T-helper 2 cell treated with Interferon-gamma antibody and Interleukin-4, amounts not matched to agents 100 ng/mL and 5 ng/mL, for 36 hours (primary cell): ENCODE data around the gene AK9. TPM values are rescaled to one million over a fixed set of nuclear protein-coding genes. Genes with fewer than 3 reads are reported as not detected.

Experiments
- intact Hi-C: fragments of 100-400 bp; cut with micrococcal nuclease; formaldehyde crosslinking; loops from one replicate; pipeline ENCODE4 v1.15.1; 2023
- total RNA-seq: library from RNA; stranded (reverse); gene quantifications from 2 replicates; pipeline ENCODE4 v1.2.3, GENCODE V29; 2022

The AK9 gene
- total RNA-seq, 1 donor from 2014 or later = 4.2 TPM

DNA sequence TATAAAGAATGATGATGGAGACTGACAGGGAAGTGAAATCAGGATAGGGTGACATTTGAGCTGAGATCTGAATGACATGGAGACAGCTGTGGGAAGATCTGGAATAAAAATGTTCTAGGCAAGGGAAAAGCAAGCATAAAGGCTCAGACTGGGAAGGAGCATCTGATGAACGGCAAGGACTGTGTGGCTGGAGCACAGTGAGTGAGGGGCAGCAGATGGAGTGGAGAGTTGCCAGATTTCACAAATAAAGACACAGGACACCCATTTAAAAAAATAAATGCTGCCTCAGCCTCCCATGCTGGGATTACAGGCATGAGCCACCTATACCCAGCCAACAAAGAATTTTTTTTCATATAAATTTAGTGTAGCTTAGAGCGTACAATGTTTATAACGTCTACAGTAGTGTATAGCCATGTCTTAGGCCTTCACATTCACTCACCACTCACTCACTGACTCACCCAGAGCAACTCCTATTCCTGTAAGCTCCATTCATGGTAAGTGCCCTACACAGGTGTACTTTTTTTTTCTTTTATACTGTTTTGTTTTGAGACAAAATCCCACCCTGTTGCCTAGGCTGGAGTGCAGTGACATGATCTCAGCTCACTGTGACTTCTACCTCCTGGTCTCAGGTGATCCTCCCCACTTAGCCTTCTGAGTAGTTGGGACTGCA lies 205.6 kb downstream of the AK9 start:
- intact Hi-C loops = loop anchor here (10.0 kb wide), 1 partner anchor 1329 kb away; the partner anchor contains the start of gene CDK19

DNA sequence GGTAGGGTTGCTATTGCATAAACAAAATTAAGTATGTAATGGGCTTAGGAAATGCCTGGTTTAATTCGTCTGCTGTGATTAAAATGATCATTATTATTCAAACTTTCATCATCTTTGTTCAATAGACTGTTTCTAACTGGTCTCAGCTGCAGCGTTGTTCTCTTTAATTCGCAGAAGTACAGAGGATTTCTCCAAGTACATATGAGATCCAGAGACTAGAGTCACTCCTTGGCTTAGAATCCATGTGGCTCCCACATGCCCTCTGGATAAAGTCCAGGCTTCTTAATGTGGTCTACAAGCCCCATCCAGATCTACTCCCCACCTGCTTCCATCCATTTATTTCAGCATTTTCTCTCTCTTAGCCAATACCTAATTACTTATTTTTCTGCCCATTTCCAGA lies 206.9 kb downstream of the AK9 start:
- intact Hi-C loops = loop anchor here (5.0 to 10.0 kb wide), 2 partner anchors 33 to 1331 kb away; partner anchors contain the start of gene CDK19

DNA sequence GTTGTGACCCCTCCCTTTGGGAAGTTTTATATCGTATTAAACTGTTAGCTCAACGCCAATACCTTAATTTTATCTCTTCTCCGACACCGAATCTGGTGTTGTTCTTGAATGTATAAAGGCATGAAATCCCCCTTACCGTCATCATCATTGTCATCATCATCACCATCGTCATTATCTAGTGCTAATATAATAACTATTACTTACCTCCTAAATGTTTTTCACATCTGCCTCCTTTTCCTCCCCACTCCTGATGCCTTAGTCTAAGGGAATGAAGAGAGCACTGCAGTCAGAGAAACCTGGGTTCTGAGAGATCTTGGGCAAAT lies 207.3 kb downstream of the AK9 start:
- intact Hi-C loops = loop anchor here (1.0 to 10.0 kb wide), 9 partner anchors 8 to 1331 kb away; partner anchors contain the start of genes AK9, CDK19, CEP57L1 and FIG4

DNA sequence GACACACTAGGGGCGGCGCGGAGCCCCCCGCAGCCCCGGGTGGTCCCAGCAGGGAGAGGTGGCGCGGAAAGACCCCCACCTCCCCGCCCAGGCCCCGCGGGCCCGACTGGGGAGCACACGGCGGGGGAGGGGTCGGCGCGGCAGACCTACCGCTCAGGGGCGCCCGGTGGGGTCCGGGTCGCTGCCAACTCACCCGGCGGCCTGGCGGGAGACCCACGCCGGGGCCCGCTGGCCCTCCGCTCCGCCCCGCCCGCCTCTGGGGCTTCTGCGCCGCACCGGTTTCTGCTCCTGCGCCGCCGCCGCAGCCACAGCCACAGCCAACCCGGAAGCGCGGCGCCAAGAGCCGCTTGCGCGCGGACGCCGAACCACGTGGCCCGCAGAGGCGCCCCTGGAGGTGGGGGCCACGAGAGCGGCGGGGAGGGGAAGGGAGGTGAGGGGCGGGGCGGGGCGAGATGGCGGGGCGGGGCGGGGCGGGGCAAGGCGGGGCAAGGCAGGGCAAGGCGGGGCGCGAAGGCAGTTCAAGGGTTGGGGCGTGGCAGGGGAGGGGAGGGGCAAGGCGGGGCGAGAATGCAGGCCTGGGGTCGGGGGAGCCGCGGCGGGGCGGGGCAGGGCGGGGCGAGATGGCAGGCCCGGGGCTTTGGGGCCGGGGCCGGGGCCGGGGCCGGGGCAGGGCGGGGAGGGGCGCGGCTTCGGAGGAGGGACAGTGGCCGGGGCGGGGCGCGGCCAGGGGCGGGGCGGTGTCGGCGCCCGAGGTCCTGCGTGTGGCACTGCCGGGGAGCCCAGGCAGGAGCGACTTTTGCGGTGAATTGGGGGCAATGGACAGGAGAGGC lies 207.9 kb downstream of the AK9 start, which contains the start of gene ZBTB24:
Gene ZBTB24, minus strand, starts transcription at position 315 of the 830 bp plus-strand sequence. CDS start 1,193 bp downstream, outside the sequence.
- intact Hi-C loops = loop anchor here (1.0 to 10.0 kb wide), 9 partner anchors 8 to 1332 kb away; partner anchors contain the start of genes AK9, CDK19, CEP57L1 and FIG4

DNA sequence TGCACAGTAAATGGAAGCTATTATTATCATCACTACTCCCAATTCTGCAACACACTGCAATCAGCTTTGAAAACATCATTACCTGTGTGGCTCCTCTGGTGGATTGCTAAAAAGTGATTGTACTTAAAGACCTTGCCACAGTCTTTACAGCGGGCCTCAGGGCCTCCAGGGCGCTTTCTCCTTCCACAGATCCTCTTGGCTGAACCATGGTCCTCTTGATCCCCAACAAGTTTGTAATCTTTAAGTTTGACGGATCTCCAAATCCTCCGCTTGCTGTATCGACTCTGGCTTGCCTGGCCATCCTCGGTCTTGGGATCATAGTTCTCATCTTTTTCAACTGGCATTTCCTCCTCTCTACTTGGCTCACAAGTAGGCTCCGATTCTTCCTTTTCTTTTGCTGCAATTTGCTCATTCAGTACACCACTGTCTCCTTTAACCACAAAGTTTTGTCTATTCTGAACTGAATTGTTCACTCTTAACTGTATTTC lies 210.0 kb downstream of the AK9 start:
- intact Hi-C loops = loop anchor here (5.0 to 10.0 kb wide), 2 partner anchors 36 to 1334 kb away; partner anchors contain the start of gene CDK19

DNA sequence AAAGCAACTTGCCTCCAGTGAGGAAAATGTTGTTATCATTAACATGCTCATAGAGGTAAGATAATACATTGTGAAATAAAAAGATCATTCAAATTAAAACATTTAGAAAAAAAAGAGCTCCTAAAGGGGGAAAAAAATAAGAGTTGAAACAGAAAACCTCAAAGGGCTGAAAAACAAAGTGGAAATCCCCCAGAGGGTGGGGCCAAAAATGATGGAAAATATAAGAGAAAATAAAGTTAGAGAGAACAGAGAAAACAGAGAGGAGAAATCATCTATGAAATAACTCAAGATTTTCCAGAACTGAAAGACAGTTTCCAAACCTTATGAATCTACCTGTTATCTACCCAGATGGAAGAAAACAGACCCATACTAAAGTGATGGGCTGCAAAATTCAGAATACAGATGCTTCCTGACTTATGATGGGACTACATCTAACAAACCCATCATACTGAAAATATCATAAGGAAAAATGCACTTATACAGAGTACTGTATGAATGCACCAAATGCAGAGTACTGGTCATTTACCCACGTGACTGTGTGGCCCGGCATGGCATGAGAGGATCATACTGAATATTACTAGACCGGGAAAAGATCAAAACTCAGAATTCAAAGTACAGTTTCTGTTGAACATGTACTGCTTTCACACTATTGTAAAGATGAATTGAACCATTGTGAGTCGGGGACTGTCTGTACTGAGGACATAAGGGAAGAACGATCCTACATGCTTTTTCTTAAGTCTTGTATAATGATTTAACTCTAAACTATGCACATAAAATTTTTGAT lies 212.0 kb downstream of the AK9 start:
- intact Hi-C loops = no loop called here

DNA sequence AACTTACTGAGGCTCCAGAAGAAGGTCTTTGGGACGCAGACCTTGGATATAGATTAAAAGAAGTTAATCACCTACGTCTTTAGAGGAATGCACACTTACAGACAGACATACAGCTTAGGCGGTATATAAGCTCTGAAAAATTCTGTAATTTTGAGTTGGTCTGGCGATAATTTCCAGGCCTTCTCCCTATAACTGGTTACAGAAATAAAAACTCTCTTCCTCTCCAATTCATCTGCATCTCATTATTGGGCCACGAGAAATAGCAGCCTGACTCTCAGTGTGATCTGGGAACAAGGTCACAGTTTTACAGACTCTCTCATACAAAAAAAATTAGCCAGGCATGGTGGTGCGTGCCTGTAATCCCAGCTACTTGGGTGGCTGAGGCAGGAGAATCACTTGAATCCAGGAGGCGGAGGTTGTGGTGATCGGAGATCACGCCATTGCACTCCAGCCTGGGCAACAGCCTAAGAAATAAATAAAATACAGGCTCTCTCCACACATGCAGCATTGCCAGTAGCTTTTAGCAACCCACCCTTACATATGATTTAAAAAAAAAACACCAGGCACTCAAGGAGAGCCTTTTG lies 212.7 kb downstream of the AK9 start:
- intact Hi-C loops = no loop called here

DNA sequence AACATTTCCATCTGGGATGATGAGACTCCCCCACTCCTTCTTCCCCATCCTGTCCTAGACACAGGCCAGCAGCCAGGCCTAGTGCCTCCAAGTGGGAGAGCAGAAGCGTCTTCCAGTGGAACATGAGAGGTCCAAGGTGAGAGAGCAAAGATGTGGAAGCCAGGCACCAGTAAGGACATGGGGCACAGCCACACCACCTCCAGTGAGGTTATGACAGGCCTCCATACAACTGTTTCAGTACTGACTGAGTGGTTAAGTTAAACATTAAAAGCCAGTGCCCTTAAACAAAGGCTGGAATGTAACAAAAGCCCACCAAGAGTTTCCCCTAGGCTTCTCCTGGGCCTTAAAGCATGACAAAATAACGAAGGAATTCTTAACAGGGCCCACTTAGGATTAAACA lies 213.3 kb downstream of the AK9 start:
- intact Hi-C loops = no loop called here

DNA sequence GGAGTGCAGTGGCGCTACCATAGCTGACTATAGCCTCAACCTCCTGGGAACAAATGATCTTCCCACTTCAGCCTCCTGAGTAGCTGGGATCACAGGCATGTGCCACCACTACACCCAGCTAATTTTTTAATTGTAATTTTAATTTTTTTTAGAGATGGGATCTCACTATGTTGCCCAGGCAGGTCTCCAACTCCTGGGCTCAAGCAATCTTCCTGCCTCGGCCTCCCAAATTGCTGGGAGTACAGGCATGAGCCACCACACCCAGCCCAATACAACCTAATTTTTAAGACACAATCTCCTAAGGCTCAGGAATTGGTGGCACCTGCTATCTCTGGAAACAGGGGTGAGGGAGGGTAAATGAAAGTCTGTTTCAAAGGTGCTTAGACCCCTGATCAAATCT lies 213.8 kb downstream of the AK9 start:
- intact Hi-C loops = no loop called here

DNA sequence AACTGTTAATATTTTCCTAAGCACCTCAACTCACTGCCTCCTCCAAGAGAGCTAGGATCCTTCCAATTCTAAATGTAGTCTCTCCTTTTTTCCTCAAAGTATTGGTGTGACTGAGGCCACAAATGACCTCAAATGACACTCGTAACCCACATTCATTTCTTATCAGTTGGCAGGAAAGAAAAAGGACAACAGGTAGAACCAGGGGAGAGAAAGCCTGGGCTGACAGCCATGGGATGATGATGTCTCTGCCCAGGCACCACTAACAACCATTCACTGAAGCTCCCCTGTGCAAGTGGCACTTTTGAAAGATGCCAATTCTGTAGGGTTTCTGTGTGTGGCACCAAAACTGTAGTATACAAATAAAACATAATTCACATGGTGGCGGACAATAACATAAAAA lies 215.4 kb downstream of the AK9 start:
- intact Hi-C loops = no loop called here

DNA sequence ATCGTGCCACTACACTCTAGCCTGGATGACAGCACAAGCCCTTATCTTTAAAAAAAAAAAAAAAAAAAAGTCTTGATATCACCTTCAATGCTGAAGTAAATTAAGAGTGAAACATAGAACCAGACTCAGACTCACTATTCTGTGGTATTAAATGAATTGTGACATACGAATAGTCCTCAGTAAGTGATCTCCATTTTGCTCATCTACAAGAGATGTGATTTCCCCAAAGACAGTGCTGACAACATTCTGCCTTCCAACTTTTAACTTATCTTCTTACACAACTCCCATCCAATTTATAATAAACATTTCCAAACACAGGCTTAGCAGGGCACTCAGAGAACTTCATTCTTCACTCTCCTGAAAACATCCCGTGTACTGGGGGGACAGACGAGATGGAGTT lies 216.0 kb downstream of the AK9 start:
- intact Hi-C loops = no loop called here

DNA sequence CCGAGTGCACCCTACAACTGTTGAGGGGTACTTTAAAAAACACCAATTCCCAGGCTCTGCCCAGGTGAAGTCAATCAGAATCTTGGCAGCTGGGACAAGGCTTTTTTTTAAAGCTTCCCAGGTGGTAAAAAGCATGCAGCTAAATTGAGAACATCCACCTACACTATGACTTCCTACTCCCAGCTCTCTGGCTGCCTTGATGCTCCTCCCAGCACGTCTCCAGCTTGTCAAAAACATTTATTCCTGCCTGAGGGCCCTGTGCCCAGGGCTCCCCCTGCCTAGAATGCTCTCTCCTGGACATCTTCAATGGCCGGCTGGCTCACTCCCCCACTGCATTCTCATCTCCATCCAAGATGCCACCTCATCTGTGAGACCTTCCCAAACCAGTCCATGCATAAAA lies 217.9 kb downstream of the AK9 start:
- intact Hi-C loops = no loop called here

DNA sequence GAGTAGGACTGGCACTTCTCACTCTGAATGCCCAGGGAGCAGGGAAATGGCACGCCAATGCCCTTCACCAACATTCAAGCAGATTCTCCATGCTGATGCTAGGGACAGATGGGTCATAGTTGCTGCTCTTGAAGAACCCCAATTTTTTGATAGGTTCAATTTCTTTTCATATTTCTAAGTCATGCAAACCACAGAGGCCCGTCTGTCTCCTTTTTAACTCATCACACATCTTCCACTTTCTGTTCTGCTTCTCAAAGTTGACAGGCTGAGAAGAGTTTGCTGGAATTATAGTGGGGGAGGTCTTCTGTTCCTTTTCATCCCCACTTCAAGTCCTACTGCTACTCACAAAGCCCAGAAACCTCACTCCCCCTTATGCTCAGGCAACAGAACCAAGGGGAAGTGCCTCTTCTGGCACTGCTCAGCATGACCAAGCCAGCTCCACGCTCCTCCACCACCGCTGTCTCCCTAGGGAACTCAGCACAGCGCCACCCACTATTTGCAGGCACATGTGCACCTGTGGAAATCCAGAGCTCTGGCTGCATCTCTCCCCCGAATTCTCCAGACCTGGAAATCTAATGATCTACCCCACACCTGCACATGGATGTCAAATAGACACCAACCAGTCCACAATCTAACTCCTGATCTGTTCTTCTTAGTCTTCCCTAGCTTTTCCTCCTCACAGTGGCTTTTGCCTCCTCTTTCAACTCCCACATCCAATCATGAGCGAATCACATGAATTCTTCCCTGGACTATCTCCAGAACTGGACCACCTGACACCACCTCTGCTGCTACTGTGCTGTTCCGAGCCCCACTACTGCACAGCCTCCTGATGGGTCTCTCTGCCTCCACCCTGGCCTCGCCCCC lies 218.6 kb downstream of the AK9 start:
- intact Hi-C loops = no loop called here

DNA sequence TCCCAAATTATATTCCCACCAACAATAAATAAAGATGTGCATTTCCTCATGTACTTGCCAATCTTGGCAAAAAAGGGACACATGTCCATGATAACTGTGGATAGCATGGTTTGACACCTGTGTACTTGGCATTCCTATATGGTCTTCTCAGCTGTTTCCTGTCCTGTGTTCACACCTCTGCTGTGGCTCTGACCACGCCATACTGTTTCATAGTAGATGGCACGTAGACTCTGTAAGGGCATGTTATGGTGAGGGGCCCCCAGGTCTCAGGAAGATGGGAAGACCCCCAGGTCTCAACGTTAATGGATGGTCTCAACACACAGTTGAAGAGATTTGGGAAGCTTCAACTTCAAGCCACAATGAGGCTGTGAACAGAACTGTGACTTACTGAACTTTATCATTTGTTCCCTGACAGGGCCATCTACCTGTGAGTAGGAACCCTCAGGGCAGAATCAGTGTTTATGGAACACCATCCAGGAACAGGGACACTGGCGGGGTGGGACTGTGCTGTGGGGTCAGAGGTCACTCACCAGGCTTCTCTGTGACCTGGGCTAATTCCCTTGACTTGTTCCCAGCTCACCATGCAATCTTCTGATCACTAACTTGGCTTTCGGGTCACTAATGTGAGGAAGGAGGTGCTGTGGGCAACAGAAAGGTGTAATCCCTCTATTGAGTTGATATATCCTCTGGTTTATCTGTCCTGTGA lies 219.7 kb downstream of the AK9 start:
- intact Hi-C loops = no loop called here

DNA sequence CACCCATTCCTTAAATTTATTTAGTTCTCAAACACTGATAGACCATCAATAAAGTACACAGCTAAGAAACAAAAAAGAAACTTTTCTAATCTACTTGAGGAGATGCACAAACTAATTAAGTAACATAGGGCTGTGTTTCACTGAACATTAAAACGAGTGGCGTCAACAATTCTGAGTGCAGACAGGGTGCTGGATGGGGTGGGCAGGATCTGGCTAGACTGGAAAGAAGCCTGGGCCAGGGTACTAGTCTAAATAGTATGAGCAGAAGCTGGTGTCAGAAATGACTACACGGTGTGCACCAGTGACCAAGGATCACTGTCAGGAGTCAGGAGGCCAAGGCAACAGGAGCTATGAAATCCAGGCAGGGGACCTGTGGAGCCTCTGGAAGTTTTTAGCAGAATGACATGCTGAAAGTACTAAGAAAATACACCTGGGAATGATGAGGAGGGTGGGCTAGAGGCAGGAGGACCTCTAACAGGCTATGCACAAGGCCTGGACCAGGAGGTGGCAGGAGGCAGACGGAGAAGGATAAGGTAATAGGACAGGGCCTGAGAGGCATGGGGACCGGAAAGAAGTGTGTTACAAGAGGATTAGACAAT lies 221.3 kb downstream of the AK9 start:
- intact Hi-C loops = no loop called here

DNA sequence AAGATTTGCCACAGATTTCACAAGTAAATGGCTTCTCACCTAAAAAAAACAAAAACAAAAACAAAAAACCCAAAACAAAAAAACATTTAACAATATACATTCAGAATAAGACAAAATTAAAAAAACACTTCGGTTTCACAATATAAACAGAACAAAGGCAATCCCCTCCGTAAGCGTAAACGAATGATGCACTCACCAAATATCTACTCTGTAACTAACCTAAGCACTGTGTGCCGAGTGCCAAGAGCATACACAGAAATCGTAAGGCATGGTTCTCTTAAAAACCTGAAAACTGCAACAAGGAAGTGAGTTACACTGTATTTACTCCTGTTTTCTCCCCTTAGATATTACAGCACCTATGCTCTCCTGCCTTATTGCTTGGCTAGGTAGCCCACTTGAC lies 223.3 kb downstream of the AK9 start:
- intact Hi-C loops = no loop called here

DNA sequence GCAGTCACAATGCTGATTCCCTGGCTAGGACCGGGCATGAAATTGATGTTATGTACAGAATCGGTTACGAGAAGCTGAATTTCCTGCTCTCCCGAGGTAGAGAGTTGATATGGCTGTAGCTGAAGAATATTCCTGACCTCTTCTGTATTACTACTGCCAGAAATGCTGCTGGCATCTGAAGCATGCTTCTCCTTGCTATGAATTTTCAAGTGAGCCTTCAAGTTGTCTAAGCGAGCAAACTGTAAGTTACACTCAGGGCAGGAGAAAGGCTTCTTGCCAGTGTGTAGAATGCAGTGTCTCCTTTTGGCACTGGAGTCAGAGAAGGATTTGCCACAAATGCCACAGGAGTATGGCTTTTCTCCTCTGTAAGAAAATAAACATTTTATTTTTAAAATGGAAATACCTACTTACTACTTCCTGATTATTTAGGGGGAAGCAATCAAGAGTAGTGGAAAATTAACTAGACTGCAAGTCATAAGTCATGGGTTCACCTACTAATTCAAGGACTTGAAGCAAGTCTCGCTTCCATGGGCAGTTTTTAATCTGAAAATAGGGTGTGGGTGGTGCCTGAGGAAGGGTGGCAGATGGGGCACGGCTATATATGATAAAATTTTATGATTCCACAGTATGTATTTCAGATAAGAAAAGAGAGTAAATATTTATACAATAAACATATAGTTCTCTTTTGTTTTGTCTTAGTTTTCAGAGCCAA lies 224.6 kb downstream of the AK9 start:
- intact Hi-C loops = no loop called here

DNA sequence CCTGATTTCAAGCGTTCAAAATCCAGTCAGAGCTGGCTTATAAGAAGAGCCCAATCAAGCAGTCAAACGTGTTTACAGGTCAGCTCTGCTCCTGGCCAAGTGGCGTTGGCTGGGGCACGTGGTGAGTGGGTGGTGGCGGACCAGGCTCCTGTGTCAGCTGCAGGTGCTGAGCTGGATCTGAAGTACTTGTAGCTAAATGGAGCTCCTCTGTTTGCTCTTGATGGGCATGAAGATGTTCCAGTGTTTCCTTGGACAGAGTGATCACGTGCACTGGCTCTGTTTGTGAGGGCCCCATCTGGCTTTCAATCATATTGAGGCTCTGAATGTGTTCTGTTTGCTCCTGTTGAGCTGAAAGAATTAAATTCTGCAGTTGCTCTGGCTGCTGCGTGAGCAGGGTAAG lies 225.2 kb downstream of the AK9 start:
- intact Hi-C loops = no loop called here
